Measurements from ENCODE around the gene NFX1. TPM values are rescaled to one million over a fixed set of nuclear protein-coding genes. Genes with fewer than 3 reads are reported as not detected.
A peak's percentile ranks its signal among the peaks of the same experiment; 100 is the strongest.

The NFX1 gene
- total and polyA plus RNA-seq, 8 donors = 11.3 to 46.9 (median 25.5) TPM

DNA sequence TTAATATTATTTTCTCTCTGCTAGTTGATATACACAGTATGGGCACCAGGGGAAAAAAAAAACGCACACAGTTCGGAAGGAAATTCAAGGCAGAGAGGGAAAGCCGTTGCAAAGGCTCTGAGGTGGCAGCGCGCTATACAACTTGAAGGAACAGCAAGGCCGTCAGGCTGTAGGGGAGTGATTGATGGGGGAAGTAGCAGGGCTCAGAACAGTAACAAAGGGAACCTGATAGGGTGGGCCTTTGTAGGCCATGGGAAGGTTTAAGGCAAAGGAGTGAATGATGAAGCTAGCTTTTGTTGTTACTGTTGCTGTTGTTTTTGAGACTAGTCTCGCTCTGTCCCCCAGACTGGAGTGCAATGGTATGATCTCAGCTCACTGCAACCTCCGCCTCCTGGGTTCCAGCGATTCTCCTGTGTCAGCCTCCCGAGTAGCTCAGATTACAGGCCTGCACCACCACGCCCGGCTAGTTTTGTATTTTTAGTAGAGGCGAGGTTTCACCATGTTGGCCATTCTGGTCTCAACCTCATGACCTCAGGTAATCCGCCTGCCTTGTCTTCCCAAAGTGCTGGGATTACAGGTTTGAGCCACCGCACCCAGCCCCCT lies 85.0 kb downstream of the NFX1 start:
- Histone ChIP-seq H3K27ac (peak overlapping the region in 1 of 5 donors; percentile 52), H3K27me3 (no peaks in the 10 kb centered on the region), H3K36me3 (peaks cover 10 to 33% (median 26%) of the 10 kb centered on the region in 4 donors), H3K4me1 (peaks cover 11 to 29% (median 14%) of the 10 kb centered on the region in 4 donors), H3K9me3 (no peaks in the 10 kb centered on the region), H3K4me3 (peak overlapping the region in 2 of 4 donors; percentile 13 to 24)
- 57 to 62% (median 58%) methylated on average over 15 of the region's 15 CpGs for WGBS, 5 donors
- no peak for TF ChIP-seq POLR2A (IDR thresholded peaks at IDR 0.05)
- no peak for TF ChIP-seq POLR2AphosphoS5 (IDR thresholded peaks at IDR 0.05)
- TF ChIP-seq, protein P1, sequence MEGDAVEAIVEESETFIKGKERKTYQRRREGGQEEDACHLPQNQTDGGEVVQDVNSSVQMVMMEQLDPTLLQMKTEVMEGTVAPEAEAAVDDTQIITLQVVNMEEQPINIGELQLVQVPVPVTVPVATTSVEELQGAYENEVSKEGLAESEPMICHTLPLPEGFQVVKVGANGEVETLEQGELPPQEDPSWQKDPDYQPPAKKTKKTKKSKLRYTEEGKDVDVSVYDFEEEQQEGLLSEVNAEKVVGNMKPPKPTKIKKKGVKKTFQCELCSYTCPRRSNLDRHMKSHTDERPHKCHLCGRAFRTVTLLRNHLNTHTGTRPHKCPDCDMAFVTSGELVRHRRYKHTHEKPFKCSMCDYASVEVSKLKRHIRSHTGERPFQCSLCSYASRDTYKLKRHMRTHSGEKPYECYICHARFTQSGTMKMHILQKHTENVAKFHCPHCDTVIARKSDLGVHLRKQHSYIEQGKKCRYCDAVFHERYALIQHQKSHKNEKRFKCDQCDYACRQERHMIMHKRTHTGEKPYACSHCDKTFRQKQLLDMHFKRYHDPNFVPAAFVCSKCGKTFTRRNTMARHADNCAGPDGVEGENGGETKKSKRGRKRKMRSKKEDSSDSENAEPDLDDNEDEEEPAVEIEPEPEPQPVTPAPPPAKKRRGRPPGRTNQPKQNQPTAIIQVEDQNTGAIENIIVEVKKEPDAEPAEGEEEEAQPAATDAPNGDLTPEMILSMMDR (IDR thresholded peaks at IDR 0.05) = no peak
- TF ChIP-seq EP300 (IDR thresholded peaks at IDR 0.05) = no peak
- no peak for DNase-seq
- intact Hi-C loops (cut with DNase I; ENCODE audit: low total_unique reads) = loop anchor here (10.0 kb wide), 1 partner anchor 89 kb away; no protein-coding TSS in a partner anchor

DNA sequence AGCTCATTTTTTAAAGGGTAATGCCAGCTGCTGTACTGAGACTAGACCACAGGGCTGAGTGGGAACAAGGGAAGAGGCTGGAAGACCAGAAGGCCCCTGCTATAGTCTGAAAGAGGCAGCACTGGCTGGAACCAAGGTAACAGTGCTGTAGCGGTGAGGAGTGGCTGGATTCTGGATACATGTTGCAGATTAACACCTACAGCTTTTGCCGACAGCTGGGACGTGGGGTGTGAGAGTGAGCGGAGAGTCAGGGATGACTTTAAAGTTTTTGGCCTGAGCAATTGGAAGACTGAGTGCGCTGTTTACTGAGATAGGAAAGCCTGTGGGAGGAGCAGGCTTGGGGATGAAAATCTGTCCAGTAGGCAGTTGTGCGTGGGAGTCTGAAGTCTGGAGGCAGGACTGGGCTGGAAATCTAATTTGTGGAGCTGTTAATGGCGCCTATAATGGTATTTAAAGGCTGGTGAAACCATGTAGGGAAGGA lies 85.6 kb downstream of the NFX1 start:
- intact Hi-C loops (cut with DNase I; ENCODE audit: low total_unique reads) = loop anchor here (10.0 kb wide), 1 partner anchor 89 kb away; no protein-coding TSS in a partner anchor
- Histone ChIP-seq H3K9me3 (no peaks in the 10 kb centered on the region), H3K36me3 (peaks cover 4 to 28% (median 20%) of the 10 kb centered on the region in 4 donors), H3K4me3 (no peak overlapping the region), H3K27ac (no peak overlapping the region), H3K27me3 (no peaks in the 10 kb centered on the region), H3K4me1 (peaks cover 11 to 29% (median 14%) of the 10 kb centered on the region in 4 donors)
- DNase-seq = no peak
- WGBS, 5 donors = 86 to 96% (median 93%) methylated on average over 7 of the region's 7 CpGs
- TF ChIP-seq POLR2A (IDR thresholded peaks at IDR 0.05) = no peak
- no peak for TF ChIP-seq EP300 (IDR thresholded peaks at IDR 0.05)
- no peak for TF ChIP-seq POLR2AphosphoS5 (IDR thresholded peaks at IDR 0.05)
- TF ChIP-seq, protein P1 (IDR thresholded peaks at IDR 0.05) = no peak

DNA sequence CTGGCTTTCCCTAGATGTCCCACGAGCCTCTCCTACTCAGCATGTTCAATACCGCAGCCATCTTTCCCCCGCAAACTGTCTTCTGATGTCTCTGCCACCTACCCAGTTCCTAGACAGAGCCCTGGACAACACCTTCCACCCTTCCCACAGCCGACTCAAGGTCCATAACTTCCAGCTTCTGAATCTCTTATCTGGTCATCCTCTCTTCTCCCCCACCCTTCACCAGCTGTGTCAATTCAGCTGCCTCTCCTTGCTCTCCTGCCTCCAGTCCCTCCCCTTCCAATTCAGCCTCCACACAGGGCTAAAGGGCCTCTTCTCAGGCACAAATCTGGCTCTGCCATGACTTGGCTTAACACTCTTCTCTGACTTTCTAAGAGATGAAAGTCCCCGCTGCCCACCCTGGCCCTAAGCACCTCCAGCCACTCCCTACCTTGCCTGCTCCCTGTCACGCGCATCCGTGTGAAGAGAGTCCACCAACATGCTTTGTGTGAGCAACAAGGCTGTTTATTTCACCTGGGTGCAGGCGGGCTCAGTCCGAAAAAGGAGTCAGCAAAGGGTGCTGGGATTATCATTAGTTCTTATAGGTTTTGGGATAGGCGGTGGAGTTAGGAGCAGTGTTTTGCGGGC lies 86.9 kb downstream of the NFX1 start:
- intact Hi-C loops (cut with DNase I; ENCODE audit: low total_unique reads) = loop anchor here (10.0 kb wide), 1 partner anchor 88 kb away; no protein-coding TSS in a partner anchor
- Histone ChIP-seq H3K4me1 (peaks cover 11 to 29% (median 14%) of the 10 kb centered on the region in 4 donors), H3K4me3 (no peak overlapping the region), H3K27me3 (no peaks in the 10 kb centered on the region), H3K27ac (no peak overlapping the region), H3K9me3 (no peaks in the 10 kb centered on the region), H3K36me3 (peaks cover 0 to 15% (median 7%) of the 10 kb centered on the region in 4 donors)
- DNase-seq = no peak
- TF ChIP-seq, protein P1 (IDR thresholded peaks at IDR 0.05) = no peak
- TF ChIP-seq POLR2AphosphoS5 (IDR thresholded peaks at IDR 0.05) = no peak
- TF ChIP-seq EP300 (IDR thresholded peaks at IDR 0.05) = no peak
- no peak for TF ChIP-seq POLR2A (IDR thresholded peaks at IDR 0.05)
- 88 to 92% (median 91%) methylated on average over 12 of the region's 12 CpGs for WGBS, 5 donors

DNA sequence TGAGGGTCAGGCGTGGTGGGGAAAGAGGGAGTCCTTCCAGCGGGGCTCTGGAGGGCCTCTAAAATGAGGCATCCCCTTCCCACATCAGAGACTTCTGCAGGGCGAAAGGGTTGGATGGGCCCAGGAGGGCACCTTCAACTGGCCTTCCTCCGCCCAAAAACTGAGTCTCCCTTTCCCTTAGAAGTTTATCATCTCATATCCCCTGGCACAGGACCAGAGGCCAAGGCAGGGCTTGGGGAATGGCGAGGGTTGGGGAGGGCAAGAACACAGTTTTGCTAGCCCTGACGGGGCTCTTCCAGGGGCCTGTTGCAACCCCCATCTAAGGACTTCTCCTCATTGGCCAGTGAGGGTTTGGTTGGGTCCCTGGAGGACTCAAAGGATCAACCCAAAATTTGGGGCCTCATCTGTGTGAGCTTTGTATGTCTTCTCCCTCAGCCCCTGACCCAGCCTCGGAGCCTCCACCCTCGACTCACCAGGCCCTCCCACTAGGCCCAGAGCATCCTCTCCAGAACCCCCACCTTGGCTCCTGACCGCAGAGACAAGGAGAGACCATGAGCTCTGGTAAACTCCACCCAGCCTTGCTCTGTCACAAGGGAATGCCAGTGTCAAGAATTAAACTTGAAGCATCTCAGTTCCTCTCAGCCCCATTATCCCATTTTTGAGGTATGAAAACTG lies 87.9 kb downstream of the NFX1 start:
- TF ChIP-seq EP300 (IDR thresholded peaks at IDR 0.05) (no peak), POLR2AphosphoS5 (IDR thresholded peaks at IDR 0.05) (no peak), POLR2A (IDR thresholded peaks at IDR 0.05) (no peak)
- TF ChIP-seq, protein P1 (IDR thresholded peaks at IDR 0.05) = no peak
- intact Hi-C loops (cut with DNase I; ENCODE audit: low total_unique reads) = loop anchor here (10.0 kb wide), 1 partner anchor 87 kb away; no protein-coding TSS in a partner anchor

More for the DNA sequence above, 87.9 kb downstream of the NFX1 start:
- DNase-seq = no peak
- Histone ChIP-seq H3K9me3 (no peaks in the 10 kb centered on the region), H3K4me1 (peaks cover 11 to 26% (median 14%) of the 10 kb centered on the region in 4 donors), H3K27me3 (no peaks in the 10 kb centered on the region), H3K36me3 (peaks cover 0 to 4% (median 0%) of the 10 kb centered on the region in 4 donors), H3K27ac (no peak overlapping the region), H3K4me3 (no peak overlapping the region)
- 73 to 87% (median 80%) methylated on average over 8 to 9 of the region's 9 CpGs for WGBS, 5 donors

Measured in stomach (tissue), 9 donors.